WTC11 (cell line): ENCODE measurements around the gene APOA4. TPM values are rescaled to one million over a fixed set of nuclear protein-coding genes. Genes with fewer than 3 reads are reported as not detected.

ENCODE experiments used
- ATAC-seq: fragments of 200-7000 bp; cut with Tn5 transposase; 2 replicates; pipeline ENCODE4 v1.10.0; 2021; ENCODE audit warnings: mild to moderate bottlenecking, moderate library complexity
- CTCF ChIA-PET: fragments of 300-600 bp; sonication (Branson Sonifier 250); formaldehyde crosslinking; loops from one replicate; lab custom pipeline; 2021; ENCODE audit warnings: antibody characterized with exemption; lab: Charles Lee
- POLR2A ChIA-PET: fragments of 350-600 bp; sonication (Branson Sonifier 250); formaldehyde crosslinking; loops from one replicate; lab custom pipeline; 2021; ENCODE audit warnings: antibody characterized with exemption; lab: Charles Lee
- DNase-seq: peaks from one replicate; pipeline ENCODE4 v3.0.0; 2021; ENCODE audit warnings: low spot score
- H3K27ac Mint-ChIP-seq: 2 replicates; pipeline ENCODE4 v1.8.0; 2021; ENCODE audit warnings: mixed read lengths
- H3K27me3 Mint-ChIP-seq: 2 replicates; pipeline ENCODE4 v1.8.0; 2021; ENCODE audit warnings: low read depth, mild to moderate bottlenecking, moderate library complexity, mixed read lengths
- H3K36me3 Mint-ChIP-seq: 2 replicates; pipeline ENCODE4 v1.8.0; 2021; ENCODE audit warnings: mixed read lengths
- H3K4me1 Mint-ChIP-seq: 2 replicates; pipeline ENCODE4 v1.8.0; 2022; ENCODE audit warnings: mixed read lengths
- H3K4me3 Mint-ChIP-seq: 2 replicates; pipeline ENCODE4 v1.8.0; 2021; ENCODE audit warnings: mild to moderate bottlenecking, moderate library complexity, mixed read lengths
- H3K9me3 Mint-ChIP-seq: 2 replicates; pipeline ENCODE4 v1.8.0; 2021; ENCODE audit warnings: mixed read lengths
- ARID4B ChIP-seq: sonication (generic); formaldehyde crosslinking; IDR thresholded peaks from 2 replicates; pipeline ENCODE4 v1.8.0; 2023; ENCODE audit warnings: missing genetic modification reagents, mild to moderate bottlenecking, borderline replicate concordance
- FOXJ3 ChIP-seq: sonication (generic); formaldehyde crosslinking; IDR thresholded peaks from 2 replicates; pipeline ENCODE4 v1.9.0; 2021; ENCODE audit warnings: missing genetic modification reagents, mild to moderate bottlenecking, borderline replicate concordance
- HMGA2 ChIP-seq: fragments of 250-450 bp; sonication (Bioruptor Pico); IDR thresholded peaks from 2 replicates; pipeline ENCODE4 v1.4.0; 2021; ENCODE audit warnings: mild to moderate bottlenecking, moderate library complexity
- IRF2 ChIP-seq: sonication (generic); formaldehyde crosslinking; IDR thresholded peaks from 2 replicates; pipeline ENCODE4 v1.8.0; 2022; ENCODE audit warnings: low read depth, missing genetic modification reagents, borderline replicate concordance
- NFYB ChIP-seq: sonication (generic); formaldehyde crosslinking; conservative IDR thresholded peaks from 2 replicates; pipeline ENCODE4 v1.8.0; 2022; ENCODE audit warnings: low read depth, missing genetic modification reagents
- OVOL2 ChIP-seq: fragments of 250-450 bp; sonication (Bioruptor Pico); IDR thresholded peaks from 2 replicates; pipeline ENCODE4 v1.9.0; 2021; ENCODE audit warnings: mild to moderate bottlenecking, borderline replicate concordance
- RORB ChIP-seq: fragments of 250-450 bp; sonication (Bioruptor Pico); IDR thresholded peaks from 2 replicates; pipeline ENCODE4 v1.9.0; 2021; ENCODE audit warnings: mild to moderate bottlenecking
- SMAD3 ChIP-seq: sonication (generic); formaldehyde crosslinking; IDR thresholded peaks from 2 replicates; pipeline ENCODE4 v1.8.0; 2022; ENCODE audit warnings: missing genetic modification reagents, mild to moderate bottlenecking, borderline replicate concordance
- SP1 ChIP-seq: sonication (generic); formaldehyde crosslinking; conservative IDR thresholded peaks from 2 replicates; pipeline ENCODE4 v1.8.1; 2022; ENCODE audit warnings: missing genetic modification reagents
- ZNF219 ChIP-seq: sonication (generic); formaldehyde crosslinking; IDR thresholded peaks from 2 replicates; pipeline ENCODE4 v1.8.0; 2023; ENCODE audit warnings: missing genetic modification reagents, mild to moderate bottlenecking, borderline replicate concordance
- ZNF232 ChIP-seq: sonication (generic); formaldehyde crosslinking; IDR thresholded peaks from 2 replicates; pipeline ENCODE4 v1.8.0; 2022; ENCODE audit warnings: mild to moderate bottlenecking, missing genetic modification reagents
- ZNF281 ChIP-seq: sonication (generic); formaldehyde crosslinking; IDR thresholded peaks from 2 replicates; pipeline ENCODE4 v1.8.0; 2023; ENCODE audit warnings: mild to moderate bottlenecking, missing genetic modification reagents
- ZNF423 ChIP-seq: fragments of 250-450 bp; sonication (Bioruptor Pico); IDR thresholded peaks from 2 replicates; pipeline ENCODE4 v2.1.2; 2022; ENCODE audit warnings: mild to moderate bottlenecking, moderate library complexity
- ZNF671 ChIP-seq: fragments of 250-450 bp; sonication (Bioruptor Pico); IDR thresholded peaks from 2 replicates; pipeline ENCODE4 v1.8.0; 2021; ENCODE audit warnings: mild to moderate bottlenecking
- total RNA-seq: library from RNA; stranded (reverse); gene quantifications from 3 replicates; pipeline ENCODE4 v1.2.3, GENCODE V29; 2021
- TF ChIP-seq, protein P1 (sequence below): fragments of 250-450 bp; sonication (Bioruptor Pico); IDR thresholded peaks from 2 replicates; pipeline ENCODE4 v1.8.0; 2021; ENCODE audit warnings: mild to moderate bottlenecking
- TF ChIP-seq, protein P2 (sequence below): sonication (generic); formaldehyde crosslinking; IDR thresholded peaks from 2 replicates; pipeline ENCODE4 v1.8.0; 2022; ENCODE audit warnings: mild to moderate bottlenecking, missing genetic modification reagents

Gene APOA4
- total RNA-seq, 1 experiment from 2014 or later, result not detected

- POLR2A ChIA-PET, result no interaction called here
- ATAC-seq (no peak), DNase-seq (no peak)
- H3K4me3 Mint-ChIP-seq, result no peak overlapping the region
- peaks cover 2% of the 10 kb centered on the region; the same call in 1 of the 2 replicates for H3K27me3 Mint-ChIP-seq
- H3K4me1 Mint-ChIP-seq, result peaks cover 3% of the 10 kb centered on the region; the same call in 1 of the 2 replicates
- CTCF ChIA-PET, result interaction anchor here (1.0 kb wide), 1 partner anchor 38 kb away, joined by 3 read pairs; no protein-coding TSS in a partner anchor
- no peaks in the 10 kb centered on the region for H3K9me3 Mint-ChIP-seq
- H3K36me3 Mint-ChIP-seq, result no peaks in the 10 kb centered on the region
- H3K27ac Mint-ChIP-seq, result no peak overlapping the region
- TF ChIP-seq, protein P1, sequence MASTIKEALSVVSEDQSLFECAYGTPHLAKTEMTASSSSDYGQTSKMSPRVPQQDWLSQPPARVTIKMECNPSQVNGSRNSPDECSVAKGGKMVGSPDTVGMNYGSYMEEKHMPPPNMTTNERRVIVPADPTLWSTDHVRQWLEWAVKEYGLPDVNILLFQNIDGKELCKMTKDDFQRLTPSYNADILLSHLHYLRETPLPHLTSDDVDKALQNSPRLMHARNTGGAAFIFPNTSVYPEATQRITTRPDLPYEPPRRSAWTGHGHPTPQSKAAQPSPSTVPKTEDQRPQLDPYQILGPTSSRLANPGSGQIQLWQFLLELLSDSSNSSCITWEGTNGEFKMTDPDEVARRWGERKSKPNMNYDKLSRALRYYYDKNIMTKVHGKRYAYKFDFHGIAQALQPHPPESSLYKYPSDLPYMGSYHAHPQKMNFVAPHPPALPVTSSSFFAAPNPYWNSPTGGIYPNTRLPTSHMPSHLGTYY, result no peak
- TF ChIP-seq ZNF671 (CRISPR knock-in tag), result no peak
- no peak for TF ChIP-seq HMGA2 (CRISPR knock-in tag)
- TF ChIP-seq ARID4B (CRISPR knock-in tag), result no peak
These were observed 25.3 kb downstream of the APOA4 start for GRCh38 chr11:116797816-116798215.

- Mint-ChIP-seq H3K27ac (no peak overlapping the region), H3K27me3 (peaks cover 2% of the 10 kb centered on the region; the same call in 1 of the 2 replicates), H3K9me3 (no peaks in the 10 kb centered on the region), H3K36me3 (no peaks in the 10 kb centered on the region), H3K4me1 (peaks cover 4% of the 10 kb centered on the region; the same call in 1 of the 2 replicates), H3K4me3 (no peak overlapping the region)
- ChIA-PET CTCF (interaction anchor here (1.7 kb wide), 1 partner anchor 39 kb away, joined by 3 read pairs; no protein-coding TSS in a partner anchor), POLR2A (no interaction called here)
- ATAC-seq (no peak), DNase-seq (no peak)
- TF ChIP-seq SMAD3 (CRISPR knock-in tag) (no peak), HMGA2 (CRISPR knock-in tag) (no peak), IRF2 (CRISPR knock-in tag) (no peak), NFYB (CRISPR knock-in tag) (no peak), ZNF219 (CRISPR knock-in tag) (no peak), FOXJ3 (no peak), OVOL2 (CRISPR knock-in tag) (no peak), RORB (CRISPR knock-in tag) (no peak), SP1 (CRISPR knock-in tag) (no peak), ZNF232 (CRISPR knock-in tag) (no peak), ZNF423 (CRISPR knock-in tag) (no peak), ZNF281 (no peak)
- TF ChIP-seq, protein P2, sequence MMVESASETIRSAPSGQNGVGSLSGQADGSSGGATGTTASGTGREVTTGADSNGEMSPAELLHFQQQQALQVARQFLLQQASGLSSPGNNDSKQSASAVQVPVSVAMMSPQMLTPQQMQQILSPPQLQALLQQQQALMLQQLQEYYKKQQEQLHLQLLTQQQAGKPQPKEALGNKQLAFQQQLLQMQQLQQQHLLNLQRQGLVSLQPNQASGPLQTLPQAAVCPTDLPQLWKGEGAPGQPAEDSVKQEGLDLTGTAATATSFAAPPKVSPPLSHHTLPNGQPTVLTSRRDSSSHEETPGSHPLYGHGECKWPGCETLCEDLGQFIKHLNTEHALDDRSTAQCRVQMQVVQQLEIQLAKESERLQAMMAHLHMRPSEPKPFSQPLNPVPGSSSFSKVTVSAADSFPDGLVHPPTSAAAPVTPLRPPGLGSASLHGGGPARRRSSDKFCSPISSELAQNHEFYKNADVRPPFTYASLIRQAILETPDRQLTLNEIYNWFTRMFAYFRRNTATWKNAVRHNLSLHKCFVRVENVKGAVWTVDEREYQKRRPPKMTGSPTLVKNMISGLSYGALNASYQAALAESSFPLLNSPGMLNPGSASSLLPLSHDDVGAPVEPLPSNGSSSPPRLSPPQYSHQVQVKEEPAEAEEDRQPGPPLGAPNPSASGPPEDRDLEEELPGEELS, result no peak
These were observed 26.6 kb downstream of the APOA4 start for GRCh38 chr11:116796548-116796947.
